ENCODE data around the gene NFATC1. TPM values are rescaled to one million over a fixed set of nuclear protein-coding genes. Genes with fewer than 3 reads are reported as not detected.

Gene NFATC1
- polyA plus RNA-seq, 1 donor: 12.8 TPM

- no peak for DNase-seq
These were observed 27.7 kb downstream of the NFATC1 start for GRCh38 chr18:79423211-79424007.

- peak; percentile 54 for DNase-seq
These were observed 28.4 kb downstream of the NFATC1 start for GRCh38 chr18:79424008-79424565.

GRCh38 chr18:79424880-79425568 lies 29.3 kb downstream of the NFATC1 start:
- DNase-seq: no peak

GRCh38 chr18:79425569-79425886 lies 29.8 kb downstream of the NFATC1 start:
- no peak for DNase-seq

- DNase-seq: no peak
These were observed 30.9 kb downstream of the NFATC1 start for GRCh38 chr18:79426376-79427300.

GRCh38 chr18:79427368-79428225 lies 31.9 kb downstream of the NFATC1 start:
- DNase-seq: no peak

- no peak for DNase-seq
These were observed 32.6 kb downstream of the NFATC1 start for GRCh38 chr18:79428287-79428686.

GRCh38 chr18:79429381-79429780 lies 33.7 kb downstream of the NFATC1 start:
- DNase-seq: no peak

GRCh38 chr18:79429785-79430281 lies 34.1 kb downstream of the NFATC1 start:
- no peak for DNase-seq

- no peak for DNase-seq
These were observed 36.8 kb downstream of the NFATC1 start for GRCh38 chr18:79432376-79433120.

GRCh38 chr18:79433431-79433830 lies 37.7 kb downstream of the NFATC1 start:
- DNase-seq: no peak

- DNase-seq: no peak
These were observed 39.1 kb downstream of the NFATC1 start for GRCh38 chr18:79434607-79435401.

GRCh38 chr18:79436556-79437275 lies 41.0 kb downstream of the NFATC1 start:
- no peak for DNase-seq

GRCh38 chr18:79438089-79438897 lies 42.6 kb downstream of the NFATC1 start:
- DNase-seq: no peak

GRCh38 chr18:79438898-79439627 lies 43.3 kb downstream of the NFATC1 start:
- DNase-seq: peak; percentile 67

GRCh38 chr18:79439628-79440023 lies 43.9 kb downstream of the NFATC1 start:
- no peak for DNase-seq

- DNase-seq: no peak
These were observed 44.8 kb downstream of the NFATC1 start for GRCh38 chr18:79440316-79441110.

Measured in hindlimb muscle (tissue), 1 donor.